Endothelial cell of umbilical vein (primary cell): Measurements from ENCODE around the gene ZKSCAN4. TPM values are rescaled to one million over a fixed set of nuclear protein-coding genes. Genes with fewer than 3 reads are reported as not detected.
A peak's percentile ranks its signal among the peaks of the same experiment; 100 is the strongest.

Experiments
- BruUV-seq: library from RNA; stranded (reverse); fragments of 400-500 nt; replicated peaks from 2 replicates; lab custom pipeline; 2021; lab: Mats Ljungman, UMichigan
- CTCF ChIA-PET: fragments of 300-600, 350-600 bp; sonication (Branson Sonifier 250); formaldehyde crosslinking; loops from one replicate; lab custom pipeline; 2021; ENCODE audit warnings: antibody characterized with exemption, inconsistent platforms; lab: Charles Lee
- POLR2A ChIA-PET: fragments of 300-600, 350-600 bp; sonication (Branson Sonifier 250); formaldehyde crosslinking; loops from one replicate; lab custom pipeline; 2021; ENCODE audit warnings: antibody characterized with exemption, inconsistent platforms; lab: Charles Lee
- DNase-seq: peaks from one replicate; pipeline ENCODE4 v3.0.0-alpha.2; 2011; ENCODE audit warnings: low read depth, low spot score
- FAIRE-seq: peaks from 2 replicates; lab custom pipeline; 2011; peaks lifted over from hg19 to GRCh38; lab: Jason Lieb, UNC
- H2AFZ ChIP-seq: 2 replicates; pipeline ENCODE4 v1.6.0; 2012; ENCODE audit warnings: low read depth, low read length, control low read depth, inconsistent platforms
- H3K27ac ChIP-seq: 2 replicates; pipeline ENCODE4 v1.5.1; 2011; ENCODE audit warnings: low read depth, mild to moderate bottlenecking, control low read depth, low read length, moderate library complexity; ENCODE audit not compliant: insufficient read depth
- H3K27me3 ChIP-seq, 2 experiments: 2 replicates each; pipeline versions ENCODE4 v1.6.0 to v1.6.1; 2011; ENCODE audit warnings: low read length in 2 of 2, mixed read lengths in 1 of 2; ENCODE audit not compliant: control insufficient read depth in 2 of 2, insufficient read depth in 2 of 2
- H3K36me3 ChIP-seq, 2 experiments: 2 replicates in 1 of 2; 3 replicates in 1 of 2; pipeline ENCODE4 v1.5.1; 2011; ENCODE audit warnings: low read length in 2 of 2, mild to moderate bottlenecking in 1 of 2, moderate library complexity in 1 of 2; ENCODE audit not compliant: control insufficient read depth in 2 of 2, insufficient read depth in 2 of 2; ENCODE audit errors: extremely low read depth in 1 of 2
- H3K4me1 ChIP-seq: 3 replicates; pipeline ENCODE4 v1.5.1; 2011; ENCODE audit warnings: mild to moderate bottlenecking, low read length; ENCODE audit not compliant: control insufficient read depth, insufficient read depth; ENCODE audit errors: extremely low read depth
- H3K4me2 ChIP-seq: 2 replicates; pipeline ENCODE4 v1.6.1; 2011; ENCODE audit warnings: low read length, control low read depth, mixed read lengths; ENCODE audit not compliant: insufficient read depth
- H3K4me3 ChIP-seq, 3 experiments: fragments of 200-600 bp in 1 of 3; sonication (generic), shearing (Covaris generic) in 1 of 3; replicated peaks in 1 of 3; 2 replicates each; pipeline ENCODE4 v1.5.1; 2011 to 2016; ENCODE audit warnings: control low read depth in 3 of 3, low read length in 3 of 3, mild to moderate bottlenecking in 2 of 3, inconsistent platforms in 1 of 3, low read depth in 1 of 3, moderate library complexity in 1 of 3; ENCODE audit not compliant: insufficient read depth in 1 of 3
- H3K79me2 ChIP-seq: 2 replicates; pipeline ENCODE4 v1.6.0; 2012; ENCODE audit warnings: low read length, inconsistent platforms; ENCODE audit not compliant: control insufficient read depth, insufficient read depth
- H3K9ac ChIP-seq: replicated peaks from 2 replicates; pipeline ENCODE3; 2011; ENCODE audit warnings: low read length, control low read depth; ENCODE audit not compliant: insufficient read depth; ENCODE audit errors: extremely low read depth
- H3K9me1 ChIP-seq: replicated peaks from 3 replicates; pipeline ENCODE4 v1.6.0; 2011; ENCODE audit warnings: mild to moderate bottlenecking, low read length; ENCODE audit not compliant: control insufficient read depth, insufficient read depth; ENCODE audit errors: extremely low read depth
- H3K9me3 ChIP-seq: replicated peaks from 2 replicates; pipeline ENCODE4 v1.5.1; 2012; ENCODE audit warnings: low read length, inconsistent platforms; ENCODE audit not compliant: control insufficient read depth, insufficient read depth
- H4K20me1 ChIP-seq: replicated peaks from 2 replicates; pipeline ENCODE3; 2011; ENCODE audit warnings: mild to moderate bottlenecking, low read length; ENCODE audit not compliant: control insufficient read depth, insufficient read depth; ENCODE audit errors: extremely low read depth
- CTCF ChIP-seq, 2 donors: IDR thresholded peaks; 1 replicate in 1 of 2; 2 replicates in 1 of 2; pipeline ENCODE4 v1.5.1; 2011; ENCODE audit warnings: low read length in 2 of 2, mild to moderate bottlenecking in 2 of 2, moderate library complexity in 2 of 2, control low read depth in 1 of 2, inconsistent platforms in 1 of 2, low read depth in 1 of 2; ENCODE audit not compliant: insufficient read depth in 1 of 2; ENCODE audit errors: extremely low read depth in 1 of 2
- EZH2 ChIP-seq: IDR thresholded peaks from 2 replicates; pipeline ENCODE4 v1.6.1; 2012; ENCODE audit warnings: borderline replicate concordance, low read depth, mild to moderate bottlenecking, moderate library complexity, low read length, inconsistent platforms; ENCODE audit not compliant: severe bottlenecking
- FOS ChIP-seq: IDR thresholded peaks from 2 replicates; pipeline ENCODE4 v1.6.1; 2011; ENCODE audit warnings: mild to moderate bottlenecking, low read length, moderate library complexity, borderline replicate concordance; ENCODE audit not compliant: insufficient read depth
- GATA2 ChIP-seq: IDR thresholded peaks from 2 replicates; pipeline ENCODE4 v1.7.0; 2011; ENCODE audit warnings: low read depth, mild to moderate bottlenecking, moderate library complexity, mixed read lengths, low read length; ENCODE audit not compliant: insufficient read length, insufficient read depth
- JUN ChIP-seq: IDR thresholded peaks from 2 replicates; pipeline ENCODE4 v1.6.1; 2011; ENCODE audit warnings: borderline replicate concordance, low read depth; ENCODE audit not compliant: insufficient read length, insufficient read depth
- MAX ChIP-seq: IDR thresholded peaks from 2 replicates; pipeline ENCODE4 v1.6.1; 2011; ENCODE audit not compliant: insufficient read depth, insufficient read length
- MYC ChIP-seq: IDR thresholded peaks from one replicate; pipeline ENCODE4 v1.6.1; 2011; ENCODE audit warnings: mild to moderate bottlenecking, low read depth, low read length
- POLR2A ChIP-seq: IDR thresholded peaks from 2 replicates; pipeline ENCODE4 v1.6.1; 2012; ENCODE audit warnings: low read depth, mild to moderate bottlenecking, control low read depth, low read length
- POLR2AphosphoS5 ChIP-seq: IDR thresholded peaks from 2 replicates; pipeline ENCODE4 v1.6.1; 2012; ENCODE audit warnings: low read depth, mild to moderate bottlenecking, control low read depth, low read length, moderate library complexity; ENCODE audit not compliant: insufficient read depth
- dilution Hi-C: fragments of 300-500 bp; cut with MboI; formaldehyde crosslinking; loops from one replicate; pipeline ENCODE4 v1.15.0; 2019; ENCODE audit warnings: low sequenced_read_pairs; ENCODE audit not compliant: extremely low pct_ligation_motif_present
- intact Hi-C: fragments of 100-400 bp; cut with micrococcal nuclease; formaldehyde crosslinking; loops from one replicate; pipeline ENCODE4 v1.10.0; 2022
- polyA plus RNA-seq, 4 experiments: library from polyadenylated mRNA; depleted of rRNA in 3 of 4; stranded (reverse) in 3 of 4; unstranded in 1 of 4; fragments of >200 nt; gene quantifications; 2 replicates each; pipeline versions ENCODE4 v1.2.1 to v1.2.3, GENCODE V29; 2011 to 2012; ENCODE audit warnings: missing spikeins in 1 of 4
- total RNA-seq: library from RNA; stranded (reverse); gene quantifications from 2 replicates; pipeline ENCODE4 v1.2.3, GENCODE V29; 2021

Gene ZKSCAN4
- total and polyA plus RNA-seq, 2 donors (not counting 3 experiments of a cell fraction or from before 2014, with no cell fraction given) = 1.3 to 3.6 TPM

GRCh38 chr6:28280595-28281287 is 28.7 kb upstream of the ZKSCAN4 start:
- BruUV-seq = no TSS peak
- Histone ChIP-seq H3K9ac (peak overlapping the region; percentile 82), H3K9me3 (no peaks in the 10 kb centered on the region), H3K36me3 (peaks cover 5 to 12% of the 10 kb centered on the region in 2 experiments), H3K9me1 (no peaks in the 10 kb centered on the region), H4K20me1 (no peaks in the 10 kb centered on the region), H3K79me2 (peaks cover 16% of the 10 kb centered on the region), H3K4me2 (peak overlapping the region; percentile 96), H3K27ac (peak overlapping the region; percentile 46), H3K27me3 (no peaks in the 10 kb centered on the region), H2AFZ (peak overlapping the region; percentile 91), H3K4me1 (peaks cover 7% of the 10 kb centered on the region), H3K4me3 (peak overlapping the region; percentile 68 to 96 (median 93))
- no peak for DNase-seq
- CTCF ChIA-PET = interaction anchor here (0.9 to 1.8 kb wide), 8 partner anchors 11 to 162 kb away, joined by 3 to 19 read pairs (median 4); partner anchors contain the start of genes ZKSCAN8, ZSCAN23 and ZSCAN26
- no peak for FAIRE-seq
- dilution Hi-C loops (no loop called here), intact Hi-C loops (loop anchor here (1.0 to 10.0 kb wide), 10 partner anchors 14 to 404 kb away; partner anchors contain the start of genes ZKSCAN3, ZKSCAN4, ZKSCAN8 and ZNF165)
- TF ChIP-seq EZH2 = no peak
- TF ChIP-seq FOS = no peak
- TF ChIP-seq CTCF (IDR thresholded peaks at IDR 0.05; ENCODE audit: extremely low read depth in 1 of 2, insufficient read depth in 1 of 2, low read depth in 1 of 2, low read length in 2 of 2) = no peak
- TF ChIP-seq POLR2A = no peak
- TF ChIP-seq MAX = no peak
- no peak for TF ChIP-seq JUN
- no peak for TF ChIP-seq GATA2
- TF ChIP-seq MYC = no peak
- no peak for TF ChIP-seq POLR2AphosphoS5
- POLR2A ChIA-PET = interaction anchor here (0.5 to 2.1 kb wide), 4 partner anchors 13 to 89 kb away, joined by 3 to 7 read pairs (median 6); partner anchors contain the start of genes ZSCAN26 and ZSCAN31
